ENCODE data around the gene CLDN1. TPM values are rescaled to one million over a fixed set of nuclear protein-coding genes. Genes with fewer than 3 reads are reported as not detected.

CLDN1 gene
- total and polyA plus RNA-seq, 2 donors (not counting 1 experiment from before 2014, with no cell fraction given) = not detected

GRCh38 chr3:190314741-190315140, 7.5 kb downstream of the CLDN1 start:
- Histone ChIP-seq H3K36me3 (replicated peaks in 1 of 2; ENCODE audit: control extremely low read depth in 1 of 2, control insufficient read depth in 1 of 2, extremely low read depth in 1 of 2, insufficient read depth in 2 of 2, low read length in 1 of 2) (no peaks in the 10 kb centered on the region), H3K79me2 (ENCODE audit: control insufficient read depth, insufficient read depth, low read length) (no peaks in the 10 kb centered on the region), H3K27me3 (replicated peaks in 1 of 4; ENCODE audit: control extremely low read depth in 1 of 4, control insufficient read depth in 3 of 4, insufficient read depth in 4 of 4, low read length in 3 of 4) (no peaks in the 10 kb centered on the region), H3K4me2 (replicated peaks; ENCODE audit: low read depth, low read length, poor library complexity, severe bottlenecking) (no peak overlapping the region), H2AFZ (ENCODE audit: insufficient read depth, low read depth, low read length, poor library complexity, severe bottlenecking) (no peak overlapping the region), H3K9me3 (ENCODE audit: control extremely low read depth in 1 of 3, control insufficient read depth in 2 of 3, insufficient read depth in 1 of 3, low read length in 2 of 3) (no peaks in the 10 kb centered on the region), H3K27ac (ENCODE audit: low read length in 2 of 2) (no peak overlapping the region), H3K4me3 (ENCODE audit: control extremely low read depth in 1 of 5, extremely low read depth in 1 of 5, insufficient read depth in 1 of 5, low read depth in 2 of 5, low read length in 4 of 5) (no peak overlapping the region), H3K9ac (ENCODE audit: low read length) (no peak overlapping the region), H4K20me1 (ENCODE audit: control insufficient read depth, insufficient read depth, low read length, poor library complexity, severe bottlenecking) (no peaks in the 10 kb centered on the region), H3K4me1 (ENCODE audit: control insufficient read depth in 2 of 2, insufficient read depth in 2 of 2, low read length in 2 of 2) (no peaks in the 10 kb centered on the region)
- H3K4me1 Mint-ChIP-seq = no peaks in the 10 kb centered on the region
- no CpG with 5 or more reads among the region's 1 CpG for WGBS (ENCODE audit: insufficient coverage)
- H3K4me3 Mint-ChIP-seq = no peak overlapping the region
- H3K27me3 Mint-ChIP-seq = peaks cover 10% of the 10 kb centered on the region
- H3K9me3 Mint-ChIP-seq (ENCODE audit: insufficient read depth) = no peaks in the 10 kb centered on the region
- no peak for TF ChIP-seq EZH2 (IDR thresholded peaks at IDR 0.05; ENCODE audit: borderline replicate concordance, insufficient read depth, low read depth, low read length, poor library complexity, severe bottlenecking)
- TF ChIP-seq CTCF (IDR thresholded peaks at IDR 0.05) = no peak
- H3K27ac Mint-ChIP-seq = no peak overlapping the region
- no peak for DNase-seq
- intact Hi-C loops (cut with micrococcal nuclease) = no loop called here
- no peak for ATAC-seq (ENCODE audit: low read depth)
- CTCF ChIA-PET = no interaction called here
- POLR2A ChIA-PET = no interaction called here

GRCh38 chr3:190309414-190309813, 12.8 kb downstream of the CLDN1 start:
- no peak for ATAC-seq (ENCODE audit: low read depth)
- H3K4me2 ChIP-seq (replicated peaks; ENCODE audit: low read depth, low read length, poor library complexity, severe bottlenecking) = no peak overlapping the region
- H3K27me3 ChIP-seq (replicated peaks in 1 of 4; ENCODE audit: control extremely low read depth in 1 of 4, control insufficient read depth in 3 of 4, insufficient read depth in 4 of 4, low read length in 3 of 4) = no peaks in the 10 kb centered on the region
- Mint-ChIP-seq H3K4me1 (no peaks in the 10 kb centered on the region), H3K27me3 (no peaks in the 10 kb centered on the region), H3K27ac (no peak overlapping the region), H3K9me3 (ENCODE audit: insufficient read depth) (no peaks in the 10 kb centered on the region), H3K4me3 (no peak overlapping the region)
- H3K9ac ChIP-seq (ENCODE audit: low read length) = no peak overlapping the region
- intact Hi-C loops (cut with micrococcal nuclease) = no loop called here
- no peak for DNase-seq
- no peaks in the 10 kb centered on the region for H3K79me2 ChIP-seq (ENCODE audit: control insufficient read depth, insufficient read depth, low read length)
- CTCF ChIA-PET = no interaction called here
- H3K4me1 ChIP-seq (ENCODE audit: control insufficient read depth in 2 of 2, insufficient read depth in 2 of 2, low read length in 2 of 2) = no peaks in the 10 kb centered on the region
- no peaks in the 10 kb centered on the region for H3K9me3 ChIP-seq (ENCODE audit: control extremely low read depth in 1 of 3, control insufficient read depth in 2 of 3, insufficient read depth in 1 of 3, low read length in 2 of 3)
- no peaks in the 10 kb centered on the region for H3K36me3 ChIP-seq (replicated peaks in 1 of 2; ENCODE audit: control extremely low read depth in 1 of 2, control insufficient read depth in 1 of 2, extremely low read depth in 1 of 2, insufficient read depth in 2 of 2, low read length in 1 of 2)
- no peak overlapping the region for H3K27ac ChIP-seq (ENCODE audit: low read length in 2 of 2)
- H4K20me1 ChIP-seq (ENCODE audit: control insufficient read depth, insufficient read depth, low read length, poor library complexity, severe bottlenecking) = no peaks in the 10 kb centered on the region
- WGBS (ENCODE audit: insufficient coverage) = no CpG with 5 or more reads among the region's 3 CpGs
- TF ChIP-seq CTCF (IDR thresholded peaks at IDR 0.05) = no peak
- no peak overlapping the region for H2AFZ ChIP-seq (ENCODE audit: insufficient read depth, low read depth, low read length, poor library complexity, severe bottlenecking)
- POLR2A ChIA-PET = no interaction called here
- no peak overlapping the region for H3K4me3 ChIP-seq (ENCODE audit: control extremely low read depth in 1 of 5, extremely low read depth in 1 of 5, insufficient read depth in 1 of 5, low read depth in 2 of 5, low read length in 4 of 5)
